ENCODE measurements around the gene FNBP1. TPM values are rescaled to one million over a fixed set of nuclear protein-coding genes. Genes with fewer than 3 reads are reported as not detected.

The FNBP1 gene
- total and polyA plus RNA-seq, 7 experiments from 2014 or later, result 138 to 207 (median 166) TPM

- H3K9me3 Mint-ChIP-seq, result peaks cover 0 to 2% (median 0%) of the 10 kb centered on the region in 11 donors
- CTCF ChIA-PET, result no interaction called here
- intact Hi-C loops (cut with micrococcal nuclease), result no loop called here
- Histone ChIP-seq H3K27ac (ENCODE audit: low read depth, low read length) (no peak overlapping the region), H3K27me3 (ENCODE audit: control insufficient read depth in 2 of 2, insufficient read depth in 2 of 2, low read length in 2 of 2) (no peaks in the 10 kb centered on the region), H3K4me1 (ENCODE audit: control insufficient read depth in 2 of 2, insufficient read depth in 2 of 2, low read length in 2 of 2) (no peaks in the 10 kb centered on the region), H3K9me3 (ENCODE audit: control insufficient read depth in 2 of 3, low read length in 3 of 3) (no peaks in the 10 kb centered on the region), H3K4me3 (ENCODE audit: low read length) (no peak overlapping the region), H3K36me3 (ENCODE audit: control insufficient read depth in 2 of 3, insufficient read depth in 3 of 3, low read length in 3 of 3) (peaks cover 20 to 74% (median 22%) of the 10 kb centered on the region in 3 experiments)
- H3K36me3 Mint-ChIP-seq, result peaks cover 8 to 42% (median 32%) of the 10 kb centered on the region in 5 donors
- peaks cover 6 to 25% (median 22%) of the 10 kb centered on the region in 7 donors for H3K4me1 Mint-ChIP-seq
- peak overlapping the region in 7 of 9 donors; percentile 60 to 88 (median 70) for H3K27ac Mint-ChIP-seq
- peak; percentile 77 for ATAC-seq
- peak overlapping the region in 1 of 10 donors; percentile 3 for H3K4me3 Mint-ChIP-seq
- no peaks in the 10 kb centered on the region for H3K27me3 Mint-ChIP-seq
- POLR2A ChIA-PET, result interaction anchor here (1.3 kb wide), 1 partner anchor 26 kb away, joined by 6 read pairs; no protein-coding TSS in a partner anchor
- DNase-seq, result no peak
Observed at GRCh38 chr9:129910628-129911567, 132.1 kb downstream of the FNBP1 start.

GRCh38 chr9:129909851-129910250 lies 133.1 kb downstream of the FNBP1 start:
- DNase-seq (no peak), ATAC-seq (no peak)
- ChIA-PET POLR2A (interaction anchor here (1.3 kb wide), 1 partner anchor 25 kb away, joined by 6 read pairs; no protein-coding TSS in a partner anchor), CTCF (no interaction called here)
- Histone ChIP-seq H3K9me3 (ENCODE audit: control insufficient read depth in 2 of 3, low read length in 3 of 3) (no peaks in the 10 kb centered on the region), H3K36me3 (ENCODE audit: control insufficient read depth in 2 of 3, insufficient read depth in 3 of 3, low read length in 3 of 3) (peaks cover 20 to 74% (median 24%) of the 10 kb centered on the region in 3 experiments), H3K27me3 (ENCODE audit: control insufficient read depth in 2 of 2, insufficient read depth in 2 of 2, low read length in 2 of 2) (no peaks in the 10 kb centered on the region), H3K4me3 (ENCODE audit: low read length) (no peak overlapping the region), H3K27ac (ENCODE audit: low read depth, low read length) (no peak overlapping the region), H3K4me1 (ENCODE audit: control insufficient read depth in 2 of 2, insufficient read depth in 2 of 2, low read length in 2 of 2) (no peaks in the 10 kb centered on the region)
- Mint-ChIP-seq H3K4me3 (no peak overlapping the region), H3K27ac (peak overlapping the region in 8 of 9 donors; percentile 23 to 90 (median 82)), H3K27me3 (no peaks in the 10 kb centered on the region), H3K9me3 (peaks cover 0 to 2% (median 0%) of the 10 kb centered on the region in 11 donors), H3K36me3 (peaks cover 4 to 46% (median 33%) of the 10 kb centered on the region in 5 donors), H3K4me1 (peaks cover 6 to 31% (median 23%) of the 10 kb centered on the region in 7 donors)
- intact Hi-C loops (cut with micrococcal nuclease), result loop anchor here in 1 of 2 donors (2.0 kb wide), 1 partner anchor 15 kb away; no protein-coding TSS in a partner anchor

- peaks cover 8 to 41% (median 30%) of the 10 kb centered on the region in 7 donors for H3K4me1 Mint-ChIP-seq
- Histone ChIP-seq H3K4me1 (ENCODE audit: control insufficient read depth in 2 of 2, insufficient read depth in 2 of 2, low read length in 2 of 2) (no peaks in the 10 kb centered on the region), H3K36me3 (ENCODE audit: control insufficient read depth in 2 of 3, insufficient read depth in 3 of 3, low read length in 3 of 3) (peaks cover 20 to 77% (median 30%) of the 10 kb centered on the region in 3 experiments), H3K27ac (ENCODE audit: low read depth, low read length) (no peak overlapping the region), H3K4me3 (ENCODE audit: low read length) (no peak overlapping the region), H3K27me3 (ENCODE audit: control insufficient read depth in 2 of 2, insufficient read depth in 2 of 2, low read length in 2 of 2) (no peaks in the 10 kb centered on the region), H3K9me3 (ENCODE audit: control insufficient read depth in 2 of 3, low read length in 3 of 3) (no peaks in the 10 kb centered on the region)
- H3K27me3 Mint-ChIP-seq, result no peaks in the 10 kb centered on the region
- intact Hi-C loops (cut with micrococcal nuclease), result loop anchor here in 1 of 2 donors (2.0 kb wide), 1 partner anchor 14 kb away; no protein-coding TSS in a partner anchor
- peak overlapping the region in 7 of 9 donors; percentile 56 to 90 (median 83) for H3K27ac Mint-ChIP-seq
- CTCF ChIA-PET, result no interaction called here
- POLR2A ChIA-PET, result interaction anchor here (1.2 kb wide), 1 partner anchor 11 kb away, joined by 3 read pairs; no protein-coding TSS in a partner anchor
- DNase-seq (no peak), ATAC-seq (no peak)
- peaks cover 0 to 2% (median 0%) of the 10 kb centered on the region in 11 donors for H3K9me3 Mint-ChIP-seq
- H3K36me3 Mint-ChIP-seq, result peaks cover 4 to 56% (median 38%) of the 10 kb centered on the region in 5 donors
- H3K4me3 Mint-ChIP-seq, result no peak overlapping the region
Observed at GRCh38 chr9:129908906-129909305, 134.1 kb downstream of the FNBP1 start.

GRCh38 chr9:129907201-129907600 lies 135.8 kb downstream of the FNBP1 start:
- intact Hi-C loops (cut with micrococcal nuclease), result no loop called here
- DNase-seq (no peak), ATAC-seq (no peak)
- H3K9me3 ChIP-seq (ENCODE audit: control insufficient read depth in 2 of 3, low read length in 3 of 3), result no peaks in the 10 kb centered on the region
- ChIA-PET POLR2A (interaction anchor here (0.6 to 1.4 kb wide), 5 partner anchors 10 to 135 kb away, joined by 3 to 6 read pairs (median 5); no protein-coding TSS in a partner anchor), CTCF (no interaction called here)
- peaks cover 8 to 46% (median 35%) of the 10 kb centered on the region in 7 donors for H3K4me1 Mint-ChIP-seq
- no peaks in the 10 kb centered on the region for H3K27me3 ChIP-seq (ENCODE audit: control insufficient read depth in 2 of 2, insufficient read depth in 2 of 2, low read length in 2 of 2)
- no peaks in the 10 kb centered on the region for H3K27me3 Mint-ChIP-seq
- no peak overlapping the region for H3K27ac ChIP-seq (ENCODE audit: low read depth, low read length)
- peaks cover 20 to 82% (median 30%) of the 10 kb centered on the region in 3 experiments for H3K36me3 ChIP-seq (ENCODE audit: control insufficient read depth in 2 of 3, insufficient read depth in 3 of 3, low read length in 3 of 3)
- H3K4me1 ChIP-seq (ENCODE audit: control insufficient read depth in 2 of 2, insufficient read depth in 2 of 2, low read length in 2 of 2), result no peaks in the 10 kb centered on the region
- H3K27ac Mint-ChIP-seq, result peak overlapping the region; percentile 25 to 81 (median 51)
- peaks cover 4 to 63% (median 47%) of the 10 kb centered on the region in 5 donors for H3K36me3 Mint-ChIP-seq
- H3K4me3 Mint-ChIP-seq, result no peak overlapping the region
- peaks cover 0 to 2% (median 0%) of the 10 kb centered on the region in 11 donors for H3K9me3 Mint-ChIP-seq
- no peak overlapping the region for H3K4me3 ChIP-seq (ENCODE audit: low read length)

GRCh38 chr9:129906298-129906697 lies 136.7 kb downstream of the FNBP1 start:
- ATAC-seq (no peak), DNase-seq (no peak)
- Histone ChIP-seq H3K27me3 (ENCODE audit: control insufficient read depth in 2 of 2, insufficient read depth in 2 of 2, low read length in 2 of 2) (no peaks in the 10 kb centered on the region), H3K4me1 (ENCODE audit: control insufficient read depth in 2 of 2, insufficient read depth in 2 of 2, low read length in 2 of 2) (no peaks in the 10 kb centered on the region), H3K4me3 (ENCODE audit: low read length) (no peak overlapping the region), H3K36me3 (ENCODE audit: control insufficient read depth in 2 of 3, insufficient read depth in 3 of 3, low read length in 3 of 3) (peaks cover 19 to 83% (median 30%) of the 10 kb centered on the region in 3 experiments), H3K27ac (ENCODE audit: low read depth, low read length) (no peak overlapping the region), H3K9me3 (ENCODE audit: control insufficient read depth in 2 of 3, low read length in 3 of 3) (no peaks in the 10 kb centered on the region)
- peaks cover 0 to 2% (median 0%) of the 10 kb centered on the region in 11 donors for H3K9me3 Mint-ChIP-seq
- H3K4me1 Mint-ChIP-seq, result peaks cover 8 to 50% (median 40%) of the 10 kb centered on the region in 7 donors
- ChIA-PET POLR2A (interaction anchor here (0.6 to 1.5 kb wide), 5 partner anchors 9 to 136 kb away, joined by 3 to 5 read pairs (median 5); no protein-coding TSS in a partner anchor), CTCF (interaction anchor here (0.7 kb wide), 1 partner anchor 42 kb away, joined by 4 read pairs; no protein-coding TSS in a partner anchor)
- intact Hi-C loops (cut with micrococcal nuclease), result no loop called here
- no peaks in the 10 kb centered on the region for H3K27me3 Mint-ChIP-seq
- peak overlapping the region in 6 of 9 donors; percentile 25 to 72 (median 54) for H3K27ac Mint-ChIP-seq
- H3K4me3 Mint-ChIP-seq, result no peak overlapping the region
- peaks cover 4 to 68% (median 56%) of the 10 kb centered on the region in 5 donors for H3K36me3 Mint-ChIP-seq

GRCh38 chr9:129904734-129905133 lies 138.3 kb downstream of the FNBP1 start:
- Mint-ChIP-seq H3K27ac (peak overlapping the region; percentile 14 to 88 (median 58)), H3K27me3 (no peaks in the 10 kb centered on the region), H3K36me3 (peaks cover 4 to 73% (median 53%) of the 10 kb centered on the region in 5 donors), H3K4me1 (peaks cover 7 to 44% (median 35%) of the 10 kb centered on the region in 7 donors), H3K4me3 (peak overlapping the region in 2 of 10 donors; percentile 6 to 16), H3K9me3 (no peaks in the 10 kb centered on the region)
- ChIA-PET POLR2A (interaction anchor here (0.8 to 1.3 kb wide), 5 partner anchors 10 to 38 kb away, joined by 3 to 6 read pairs (median 3); no protein-coding TSS in a partner anchor), CTCF (interaction anchor here (0.6 to 1.0 kb wide), 4 partner anchors 8 to 86 kb away, joined by 3 read pairs; no protein-coding TSS in a partner anchor)
- H3K27me3 ChIP-seq (ENCODE audit: control insufficient read depth in 2 of 2, insufficient read depth in 2 of 2, low read length in 2 of 2), result no peaks in the 10 kb centered on the region
- H3K27ac ChIP-seq (ENCODE audit: low read depth, low read length), result peak overlapping the region; percentile 33
- H3K9me3 ChIP-seq (ENCODE audit: control insufficient read depth in 2 of 3, low read length in 3 of 3), result no peaks in the 10 kb centered on the region
- DNase-seq, result no peak
- H3K4me3 ChIP-seq (ENCODE audit: low read length), result no peak overlapping the region
- intact Hi-C loops (cut with micrococcal nuclease), result no loop called here
- no peaks in the 10 kb centered on the region for H3K4me1 ChIP-seq (ENCODE audit: control insufficient read depth in 2 of 2, insufficient read depth in 2 of 2, low read length in 2 of 2)
- H3K36me3 ChIP-seq (ENCODE audit: control insufficient read depth in 2 of 3, insufficient read depth in 3 of 3, low read length in 3 of 3), result peaks cover 20 to 84% (median 34%) of the 10 kb centered on the region in 3 experiments
- no peak for ATAC-seq

Measured in naive thymus-derived CD4-positive, alpha-beta T cell (primary cell).